ENCODE results near the gene COG4.

GRCh38 chr16:70470927-70471341, 52.4 kb downstream of the COG4 start:
- no peak for TF ChIP-seq EZH2 (IDR thresholded peaks at IDR 0.05; ENCODE audit: borderline replicate concordance, low read length)
- peak in 1 of 2 donors; percentile 46 for TF ChIP-seq CTCF (conservative IDR thresholded peaks at IDR 0.05 in 1 of 2, IDR thresholded peaks at IDR 0.05 in 1 of 2; ENCODE audit: extremely low read depth in 1 of 2, insufficient read depth in 1 of 2, low read depth in 1 of 2, low read length in 2 of 2)
